ENCODE measurements around the gene NUDT14.

GRCh38 chr14:105161964-105162668, 19.0 kb downstream of the NUDT14 start:
- TF ChIP-seq CTCF (IDR thresholded peaks at IDR 0.05), result no peak
- no peak for TF ChIP-seq POLR2AphosphoS5 (IDR thresholded peaks at IDR 0.05)

All from transverse colon (tissue), 4 donors.